Bone marrow (tissue), 2 donors: ENCODE data around the gene COBL.

Experiments
- DNase-seq, 2 donors: peaks; one replicate each; lab custom pipeline; 2025; lab: John Stamatoyannopoulos, UW

COBL gene

GRCh38 chr7:51118628-51119027, 198.0 kb downstream of the COBL start:
- DNase-seq = no peak

DNA sequence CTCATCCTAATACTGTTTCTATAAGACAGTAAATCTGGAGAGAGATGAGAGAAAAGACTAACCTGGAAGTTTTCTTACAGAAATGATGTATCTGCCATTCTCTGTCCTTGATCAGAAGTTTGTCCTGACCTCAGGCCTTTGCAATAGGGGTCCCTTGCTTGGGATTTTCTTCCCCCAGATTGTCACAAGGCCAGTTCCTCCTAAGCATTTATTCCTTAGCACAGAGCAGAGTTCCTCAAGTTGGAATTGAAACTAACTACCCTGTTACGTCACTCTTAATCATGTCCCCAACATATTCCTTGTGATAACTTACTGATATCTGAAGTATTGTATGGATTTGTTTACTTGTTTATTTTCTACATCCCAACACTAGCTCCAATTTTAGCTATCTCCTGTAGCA, 202.1 kb downstream of the COBL start:
- DNase-seq = no peak

GRCh38 chr7:51113962-51114361, 202.6 kb downstream of the COBL start:
- DNase-seq = no peak

- DNase-seq = no peak
Measured at GRCh38 chr7:51113560-51113959, 203.0 kb downstream of the COBL start.

DNA sequence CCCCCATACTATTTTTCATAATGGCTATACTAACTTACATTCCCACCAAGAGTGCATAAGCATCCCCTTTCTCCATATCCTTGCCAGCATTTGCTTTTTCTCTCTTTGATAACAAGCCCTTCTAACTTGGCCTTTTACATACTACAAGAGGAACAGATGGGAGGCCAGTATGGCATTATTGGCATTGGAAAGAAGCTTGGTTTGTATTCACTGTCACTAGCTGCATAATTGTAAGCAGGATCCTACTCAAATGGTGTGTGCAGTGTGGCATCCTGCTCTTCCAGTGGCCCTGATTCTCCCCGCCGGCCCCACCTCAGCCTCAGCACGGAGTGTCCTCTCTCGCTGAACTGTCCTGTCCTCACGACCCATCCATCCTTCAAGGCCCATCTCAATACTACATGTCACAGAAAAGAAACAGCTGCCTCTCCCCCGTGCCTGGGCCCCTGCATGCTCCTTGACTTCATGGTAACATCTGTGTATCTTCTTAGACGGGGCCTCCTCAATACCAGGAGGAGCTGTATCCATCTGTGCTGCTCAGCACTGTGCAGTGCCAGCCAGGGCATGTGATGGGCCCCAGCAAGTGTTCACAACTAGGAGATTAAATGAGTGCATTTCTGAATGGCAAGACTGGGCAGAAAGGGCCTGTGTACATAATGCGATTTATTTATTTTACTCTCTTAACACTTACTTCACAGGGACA, 205.2 kb downstream of the COBL start:
- DNase-seq = no peak

- no peak for DNase-seq
Measured at GRCh38 chr7:51108134-51108533, 208.5 kb downstream of the COBL start.

DNA sequence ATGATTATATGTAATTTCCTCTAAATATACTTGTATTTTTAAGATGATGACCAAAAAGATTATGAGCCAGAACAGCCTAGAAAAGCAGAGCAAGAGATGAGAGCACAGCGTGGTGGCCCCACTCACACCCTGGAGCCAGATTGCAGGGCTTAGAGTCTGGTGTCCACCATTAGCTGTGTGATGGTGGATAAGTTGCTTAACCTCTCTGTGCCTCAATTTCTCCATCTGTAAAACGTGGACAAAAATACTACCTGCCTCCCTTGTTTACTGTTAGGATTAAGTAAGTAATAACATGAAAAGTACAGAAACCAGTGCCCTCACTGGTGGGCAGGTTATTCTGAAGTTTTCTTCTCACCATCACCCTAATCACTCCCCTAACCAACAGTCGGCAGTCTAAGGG, 212.3 kb downstream of the COBL start:
- DNase-seq = no peak

GRCh38 chr7:51103718-51104117, 212.9 kb downstream of the COBL start:
- no peak for DNase-seq

- no peak for DNase-seq
Measured at GRCh38 chr7:51102828-51103227, 213.8 kb downstream of the COBL start.

DNA sequence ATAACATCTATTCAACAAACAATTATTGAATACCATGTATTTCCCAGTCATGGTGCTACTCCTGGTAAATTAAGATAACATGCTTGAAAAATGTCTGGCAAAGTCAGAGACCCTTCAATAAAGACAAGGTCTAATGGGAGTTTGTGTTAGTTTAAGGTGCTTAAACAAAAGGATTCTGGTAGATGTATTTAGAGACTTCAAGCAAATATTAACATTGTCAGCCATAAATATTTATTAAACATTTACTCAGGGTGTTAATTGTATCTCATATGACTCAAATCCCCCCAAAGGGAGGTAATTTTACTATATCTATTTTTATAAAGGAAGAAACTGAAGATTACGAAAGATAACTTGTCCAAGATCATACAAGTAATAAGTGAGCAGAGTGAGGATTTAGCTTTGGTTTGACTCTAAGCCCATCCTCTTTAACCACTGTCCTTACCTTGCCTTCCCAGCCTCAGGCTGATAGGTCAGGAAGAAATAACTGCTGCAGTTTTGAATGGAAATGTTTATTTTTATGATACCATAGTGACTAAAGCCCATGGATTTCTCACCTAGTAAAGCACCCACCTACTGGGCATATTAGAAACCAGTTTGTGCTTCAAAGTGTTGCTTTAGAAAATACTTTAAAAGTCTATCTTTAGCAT, 215.4 kb downstream of the COBL start:
- DNase-seq = no peak

- DNase-seq = no peak
Measured at GRCh38 chr7:51090411-51090810, 226.2 kb downstream of the COBL start.

DNA sequence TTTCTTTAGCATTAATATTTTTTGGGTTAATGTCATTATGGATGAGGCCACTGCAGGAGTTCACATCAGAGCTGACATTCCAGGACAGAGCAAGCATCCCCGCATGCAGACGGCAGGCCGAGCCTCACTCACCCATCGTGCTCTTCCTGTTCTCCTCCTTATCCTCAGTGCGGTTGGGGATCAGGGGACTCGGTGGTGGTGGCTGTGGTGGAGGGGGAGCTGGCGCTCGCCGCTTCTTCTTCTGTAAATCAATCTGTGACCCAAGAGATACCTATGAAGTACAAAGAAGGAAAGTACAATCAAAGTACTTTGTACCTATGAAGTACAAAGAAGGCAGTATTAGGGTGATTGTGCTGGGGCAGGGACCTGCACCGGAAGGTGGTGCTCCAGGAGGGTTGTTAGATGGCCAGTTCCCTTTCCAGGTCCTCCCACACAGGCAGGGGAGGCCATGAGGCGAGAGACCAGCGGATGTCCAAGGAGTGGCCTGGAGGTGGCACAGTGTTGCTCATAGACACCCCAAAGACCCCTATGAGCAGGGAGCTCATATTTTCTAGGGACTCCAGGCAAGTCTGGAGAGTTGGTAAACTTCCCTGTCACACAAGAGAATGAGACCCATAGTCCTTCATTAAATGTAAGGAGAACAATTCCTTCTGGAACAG, 231.4 kb downstream of the COBL start:
- no peak for DNase-seq

DNA sequence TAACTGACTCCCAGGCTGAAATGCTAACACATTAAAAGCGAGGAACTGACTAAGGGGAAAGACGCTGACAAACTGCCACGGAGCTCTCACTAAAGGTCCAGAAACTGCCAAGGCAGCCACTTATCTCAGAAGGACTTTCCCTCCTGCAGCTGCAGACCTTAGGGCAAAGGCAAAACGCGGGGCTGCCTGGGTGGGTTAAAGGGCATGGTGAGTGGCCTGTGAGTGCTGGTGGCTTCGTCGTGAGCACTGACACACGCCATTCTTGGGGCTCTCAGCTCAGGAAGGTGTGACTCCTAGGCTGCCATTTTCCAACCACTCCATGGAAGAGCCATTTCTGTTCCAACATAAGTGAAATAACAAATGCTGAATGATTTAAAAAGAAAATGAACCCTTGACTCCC, 232.5 kb downstream of the COBL start:
- DNase-seq = no peak

DNA sequence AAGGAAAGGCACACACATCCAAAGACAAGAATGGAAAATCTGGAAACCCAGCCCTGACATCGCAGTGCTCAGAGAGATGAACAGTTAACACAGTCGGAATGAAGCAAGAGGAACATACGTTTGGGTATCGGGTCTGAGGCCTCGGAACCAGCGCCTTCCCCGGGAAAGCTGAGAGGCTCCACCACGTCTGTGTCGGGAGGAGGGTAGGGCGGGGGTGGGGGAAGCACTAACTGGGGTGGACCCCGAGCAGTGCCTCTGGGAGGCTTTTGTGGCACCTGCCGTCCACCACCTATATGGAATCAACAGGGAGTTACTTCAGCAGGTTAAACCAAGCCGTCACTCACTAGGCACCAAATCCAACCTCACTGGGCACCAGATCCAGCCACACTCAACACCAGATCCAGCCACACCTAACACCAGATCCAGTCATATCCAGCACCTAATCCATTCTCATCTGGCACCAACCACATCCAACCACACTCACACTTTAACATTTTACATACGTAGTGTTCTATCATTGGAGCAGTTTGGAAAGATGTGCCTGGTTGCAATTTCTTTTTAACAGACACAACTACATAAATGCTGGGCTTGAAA, 233.6 kb downstream of the COBL start:
- no peak for DNase-seq

- DNase-seq = no peak
Measured at GRCh38 chr7:51082096-51082840, 234.3 kb downstream of the COBL start.

GRCh38 chr7:51081270-51081890, 235.2 kb downstream of the COBL start:
- DNase-seq = no peak

GRCh38 chr7:51080622-51081269, 235.9 kb downstream of the COBL start:
- DNase-seq = no peak

GRCh38 chr7:51080216-51080615, 236.4 kb downstream of the COBL start:
- DNase-seq = no peak

GRCh38 chr7:51079494-51079893, 237.1 kb downstream of the COBL start:
- no peak for DNase-seq

- DNase-seq = no peak
Measured at GRCh38 chr7:51078653-51079052, 238.0 kb downstream of the COBL start.

DNA sequence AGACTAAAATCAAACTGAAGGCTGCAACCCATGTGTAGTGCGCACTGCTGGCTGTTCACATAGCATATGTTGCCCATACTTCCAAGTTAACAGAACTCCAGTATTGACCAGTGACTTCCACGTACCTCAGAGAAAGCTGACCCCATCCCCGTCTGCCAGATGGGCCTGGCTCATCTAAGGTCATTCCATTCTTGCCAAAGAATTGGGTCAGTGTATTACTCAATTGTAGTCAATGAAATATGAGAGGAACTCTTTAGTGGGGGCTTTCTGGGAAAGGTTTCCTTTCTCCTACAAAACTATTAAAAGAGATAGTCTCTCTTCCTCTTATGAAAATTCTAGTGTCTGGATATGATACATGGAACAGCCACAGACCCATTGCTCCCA, 238.6 kb downstream of the COBL start:
- DNase-seq = no peak
